GM21423 (cell line): ENCODE data around the gene CKLF.
A peak's percentile ranks its signal among the peaks of the same experiment; 100 is the strongest.

Experiments
- ATAC-seq: cut with Tn5 transposase; IDR thresholded peaks from one replicate; pipeline ENCODE4 v1.9.1; 2021; ENCODE audit warnings: mild to moderate bottlenecking, moderate library complexity; ENCODE audit not compliant: unreplicated experiment

CKLF gene

GRCh38 chr16:66516808-66517585, 35.4 kb upstream of the CKLF start:
- peak; percentile 97 for ATAC-seq

- ATAC-seq: no peak
Measured at GRCh38 chr16:66517586-66518263, 34.7 kb upstream of the CKLF start.

GRCh38 chr16:66519482-66520373, 32.6 kb upstream of the CKLF start:
- ATAC-seq: no peak

DNA sequence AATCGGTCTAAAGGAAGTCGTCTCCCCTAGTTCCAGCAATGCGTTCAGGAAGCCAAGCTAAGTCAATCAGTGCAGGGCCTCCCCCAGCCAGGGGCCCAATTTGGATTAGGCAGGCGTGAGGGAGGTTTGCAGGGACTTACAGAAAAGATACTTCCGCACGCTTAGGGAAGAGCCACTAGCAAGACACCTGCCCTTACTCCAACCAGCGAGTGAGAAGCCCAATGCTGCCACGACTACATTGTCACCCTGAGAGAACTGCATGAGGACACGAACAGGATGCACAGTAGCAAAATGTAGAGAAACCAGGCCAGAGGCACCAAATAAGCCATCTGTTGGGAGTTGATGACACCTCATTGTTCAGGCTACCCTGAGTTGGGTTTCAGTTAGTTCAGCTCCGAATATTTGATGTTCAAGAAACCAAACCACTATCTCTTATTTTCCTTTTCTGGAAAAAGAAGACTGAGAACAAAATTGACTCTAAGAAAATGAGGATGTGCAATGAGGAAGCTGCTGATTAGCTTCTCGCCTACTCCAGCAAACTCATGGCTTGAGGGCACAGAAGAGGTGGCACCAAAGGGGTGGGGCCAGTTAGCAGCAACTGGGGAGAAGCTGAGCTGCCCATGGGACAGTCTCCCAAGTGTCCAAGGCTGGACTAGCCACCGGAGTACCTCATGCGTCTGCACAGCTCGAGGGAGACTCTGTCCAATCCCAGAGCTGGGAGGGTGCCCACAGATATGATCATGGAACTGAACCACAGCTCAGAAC, 31.8 kb upstream of the CKLF start:
- no peak for ATAC-seq

DNA sequence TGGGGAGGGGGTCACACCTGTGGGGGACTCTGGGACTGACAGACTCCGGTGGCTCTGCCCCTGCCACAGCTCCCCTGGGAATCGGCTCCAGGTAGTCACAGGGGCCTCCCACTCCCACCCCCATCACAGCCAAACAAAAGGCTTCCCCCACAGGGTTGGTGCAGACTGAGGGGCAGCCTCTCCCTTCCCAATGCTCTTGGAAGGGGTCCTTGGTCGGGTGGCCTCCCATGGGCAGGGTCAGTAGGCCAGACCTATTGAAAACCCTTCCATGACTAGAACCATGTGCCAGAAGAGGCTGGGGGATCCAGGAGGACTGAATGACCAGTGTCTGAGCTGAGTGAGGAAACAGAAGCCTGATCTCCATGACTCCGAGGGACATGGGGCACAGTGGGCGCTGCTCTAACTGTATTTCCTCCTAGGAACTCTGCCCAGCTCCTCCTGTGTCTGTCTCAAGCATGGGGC, 31.1 kb upstream of the CKLF start:
- no peak for ATAC-seq

DNA sequence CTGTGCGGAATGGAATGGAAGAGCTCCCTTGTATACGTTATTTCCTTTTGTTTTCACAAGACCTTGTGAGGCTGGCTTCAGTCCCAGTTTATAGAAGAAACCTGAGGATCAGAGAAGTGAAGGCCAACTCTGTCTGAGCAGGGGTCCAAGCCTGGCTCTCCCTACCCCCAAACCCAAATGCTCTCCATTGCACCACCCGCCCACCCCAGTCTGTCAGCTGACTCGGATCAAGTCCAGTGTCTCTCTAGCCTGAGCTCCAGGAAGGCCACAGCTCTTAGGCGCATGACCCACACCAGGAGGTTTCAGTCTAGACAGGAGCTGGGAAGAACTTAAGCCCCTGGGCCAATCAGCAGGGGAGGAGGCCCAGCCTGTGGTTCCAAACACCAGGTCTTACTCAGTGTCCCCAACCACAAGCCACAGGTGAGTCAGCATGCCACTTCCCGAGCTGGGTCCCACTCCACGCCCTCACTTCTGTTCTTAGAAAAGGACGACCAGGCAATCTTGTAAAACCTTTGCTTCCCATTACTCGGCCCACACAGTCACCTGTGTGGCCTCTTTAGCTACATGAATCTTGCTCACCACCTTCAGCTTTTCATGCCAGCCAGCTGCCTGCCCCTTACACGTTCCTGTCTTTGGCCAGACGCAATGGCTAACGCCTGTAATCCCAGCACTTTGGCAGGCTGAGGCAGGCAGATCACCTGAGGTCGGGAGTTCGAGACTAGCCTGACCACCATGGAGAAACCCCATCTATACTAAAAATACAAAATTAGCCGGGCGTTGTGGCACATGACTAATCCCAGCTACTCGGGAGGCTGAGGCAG, 30.2 kb upstream of the CKLF start:
- peak; percentile 62 for ATAC-seq

DNA sequence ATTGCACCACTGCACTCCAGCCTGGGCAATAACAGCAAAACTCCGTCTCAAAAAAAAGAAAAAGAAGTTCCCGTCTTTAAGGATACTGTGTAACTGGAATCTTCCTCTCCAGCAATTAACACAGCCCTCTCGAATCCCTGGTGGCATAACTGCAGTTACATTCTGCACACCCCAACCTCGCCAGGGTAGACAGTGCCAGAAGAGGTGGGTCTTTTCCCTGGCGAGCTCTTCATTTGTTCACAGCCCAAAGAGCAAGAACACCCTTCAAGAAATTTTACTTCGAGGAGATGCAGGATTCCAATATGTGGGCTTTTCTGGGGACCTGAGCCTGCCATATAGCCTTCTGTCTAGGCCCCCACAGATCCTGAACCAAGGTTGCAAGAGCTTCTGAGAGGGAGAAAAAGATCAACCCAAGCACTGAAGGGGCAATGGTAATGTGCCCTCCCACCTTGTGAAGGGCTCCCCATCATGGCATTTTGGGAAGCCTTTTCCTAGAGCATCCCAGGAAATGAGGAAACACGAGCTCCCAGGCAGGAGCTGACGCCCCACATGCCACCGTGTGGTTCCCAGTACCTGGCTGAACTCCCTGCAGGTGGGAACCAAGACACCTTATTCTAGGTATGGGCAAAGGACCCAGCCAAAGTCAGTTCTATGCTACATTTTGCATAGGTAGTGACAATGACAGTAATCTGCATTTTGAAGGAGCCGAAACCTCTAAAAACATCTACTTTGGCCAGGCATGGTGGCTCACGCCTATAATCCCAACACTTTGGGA, 29.4 kb upstream of the CKLF start:
- ATAC-seq: no peak

DNA sequence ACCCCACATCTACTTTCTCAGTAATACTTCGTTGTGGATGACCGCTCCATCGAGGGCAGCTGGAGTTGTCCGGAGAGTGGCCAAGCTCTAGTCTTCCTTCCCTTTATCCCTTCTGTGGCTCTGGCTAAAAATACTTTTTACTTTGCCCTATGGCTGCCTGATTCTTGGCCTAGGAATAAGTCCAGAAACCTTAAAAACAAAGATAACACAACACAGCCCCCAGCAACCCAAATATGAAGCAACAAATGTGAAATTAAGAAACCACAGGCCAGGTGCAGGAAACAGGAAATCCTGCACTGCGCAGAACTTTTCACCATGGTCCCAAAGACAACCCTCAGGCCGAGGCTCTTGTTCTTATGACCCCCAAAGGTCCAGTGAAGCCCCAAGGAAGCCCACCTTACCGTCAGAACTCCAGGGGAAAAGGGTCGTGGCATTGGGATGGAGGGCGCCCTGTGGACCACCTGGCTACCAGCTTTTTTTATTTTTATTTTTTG, 28.5 kb upstream of the CKLF start:
- ATAC-seq: peak; percentile 32

DNA sequence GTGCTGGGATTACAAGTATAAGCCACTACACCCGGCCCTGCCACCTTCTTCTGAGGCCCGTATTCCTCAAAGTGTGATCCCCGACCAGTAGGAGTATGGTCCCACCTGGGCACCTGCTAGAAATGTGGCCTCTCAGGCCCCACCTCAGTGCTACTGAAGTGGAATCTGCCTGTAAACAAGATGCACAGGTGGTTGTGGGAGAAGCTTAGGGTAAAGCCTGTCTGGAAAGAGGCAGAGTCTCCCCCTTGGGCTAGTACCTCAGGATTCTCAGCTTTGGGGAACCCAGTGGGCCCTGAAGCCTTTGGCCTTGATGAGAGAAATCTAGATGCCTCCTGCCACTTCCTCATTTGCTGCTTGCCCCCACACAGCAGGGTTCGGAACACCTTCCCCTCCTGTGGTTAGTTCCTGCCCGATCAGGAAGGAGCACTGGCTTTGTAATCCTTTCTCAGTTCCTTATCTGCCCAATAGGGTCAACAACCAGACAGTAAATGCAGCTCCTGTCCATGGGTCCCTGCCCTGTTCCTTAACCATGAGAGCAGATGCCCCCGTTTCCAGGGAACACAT, 27.7 kb upstream of the CKLF start:
- ATAC-seq: peak; percentile 62

- no peak for ATAC-seq
Measured at GRCh38 chr16:66525396-66526180, 26.8 kb upstream of the CKLF start.

GRCh38 chr16:66528294-66528693, 24.1 kb upstream of the CKLF start:
- no peak for ATAC-seq

DNA sequence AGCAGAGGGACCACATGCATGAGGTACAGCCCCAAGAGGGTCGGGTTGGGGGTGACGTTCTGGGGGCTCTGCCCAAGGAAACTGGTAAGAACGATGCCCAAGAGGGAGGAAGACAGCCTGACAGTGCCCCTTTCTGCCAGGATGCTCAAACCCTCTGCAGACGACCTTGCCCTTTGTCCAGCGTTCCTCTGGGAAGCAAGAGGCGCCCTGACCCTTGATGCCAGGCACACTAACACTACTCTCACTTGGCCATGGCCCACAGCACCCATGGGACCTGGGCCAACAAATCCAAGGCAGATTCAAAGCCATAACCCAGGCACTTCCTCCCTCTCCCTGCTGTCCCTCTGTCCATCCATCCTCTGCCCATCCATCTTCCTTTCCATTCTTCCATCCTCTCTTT, 22.9 kb upstream of the CKLF start:
- ATAC-seq: no peak

DNA sequence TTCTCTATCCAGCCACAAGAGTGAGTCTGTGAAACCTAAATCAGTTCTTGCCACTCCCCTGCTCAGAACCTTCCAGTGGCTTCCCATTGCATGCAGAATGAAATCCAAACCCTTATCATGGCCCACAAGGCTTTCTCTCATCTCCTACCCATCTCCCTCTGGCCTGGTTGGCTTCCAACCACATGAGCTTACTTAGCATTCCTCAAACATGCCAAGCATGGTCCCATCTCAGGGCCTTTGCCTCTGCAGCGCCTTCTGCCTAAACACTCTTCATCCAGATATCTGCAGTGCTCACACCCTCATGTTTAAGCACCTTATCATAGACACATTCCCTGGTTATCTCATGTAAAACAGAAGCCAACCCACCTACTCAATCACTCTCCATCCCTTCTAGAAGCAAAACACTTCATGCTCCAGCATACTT, 18.0 kb upstream of the CKLF start:
- ATAC-seq: no peak

DNA sequence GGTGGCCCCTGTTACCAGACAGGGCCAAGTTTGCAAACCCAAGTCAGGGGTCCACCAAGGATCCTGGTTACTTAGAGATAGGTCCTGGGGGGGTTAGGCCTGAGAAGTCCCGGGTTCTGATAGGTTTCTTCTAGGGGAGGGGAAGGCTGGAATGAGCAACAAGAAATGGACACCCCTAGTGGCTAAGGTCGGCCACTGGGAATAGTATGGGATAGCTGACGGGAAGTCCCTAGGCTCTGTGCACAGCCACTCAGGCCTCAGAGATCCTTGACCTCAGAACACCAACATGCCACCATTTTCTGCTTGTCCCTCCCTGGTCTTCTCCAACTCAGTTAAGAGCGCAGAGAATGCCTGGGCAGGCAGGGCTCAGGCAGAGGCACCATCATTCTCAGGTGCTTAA, 15.9 kb upstream of the CKLF start:
- no peak for ATAC-seq

GRCh38 chr16:66537236-66537635, 15.1 kb upstream of the CKLF start:
- no peak for ATAC-seq

- no peak for ATAC-seq
Measured at GRCh38 chr16:66538910-66539309, 13.5 kb upstream of the CKLF start.

DNA sequence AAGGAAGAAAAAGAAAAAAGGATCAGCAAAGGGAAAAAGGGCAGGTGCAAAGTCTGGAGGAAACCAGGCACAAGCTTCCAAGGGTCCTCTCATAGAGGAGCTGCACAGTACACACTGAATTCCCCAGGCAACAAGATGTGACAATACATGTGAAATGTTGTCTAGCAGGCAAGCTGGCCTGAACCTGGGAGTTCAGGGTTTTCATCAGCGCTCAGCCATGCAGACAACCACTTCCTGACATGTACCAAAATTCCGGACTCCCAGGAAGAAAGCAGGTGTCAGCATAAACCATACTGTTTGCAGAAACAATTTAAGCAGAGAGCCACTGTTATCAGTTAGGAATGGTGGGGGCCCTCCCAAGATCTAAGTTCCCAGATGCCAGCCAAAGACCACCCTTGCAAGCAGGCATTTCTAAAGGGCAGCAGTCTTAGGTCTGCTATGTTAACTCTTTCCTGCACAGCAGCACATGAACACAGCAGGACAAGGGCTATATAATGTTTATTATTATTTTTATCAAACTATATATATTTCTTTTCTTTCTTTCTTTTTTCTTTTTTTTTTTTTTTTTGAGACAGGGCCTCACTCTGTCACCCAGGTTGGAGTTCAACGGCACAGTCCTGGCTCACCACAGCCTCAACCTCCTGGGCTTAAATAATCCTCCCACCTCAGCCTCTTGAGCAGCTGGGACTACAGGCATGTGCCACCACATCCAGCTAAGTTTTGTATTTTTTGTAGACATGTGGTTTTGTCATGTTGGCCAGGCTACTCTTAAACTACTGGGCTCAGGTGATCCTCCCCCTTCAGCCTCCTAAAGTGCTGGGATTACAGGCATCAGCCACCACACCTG, 12.5 kb upstream of the CKLF start:
- no peak for ATAC-seq
